Progenitor cell of endocrine pancreas (in vitro differentiated cells): Measurements from ENCODE around the gene TRIM25. TPM values are rescaled to one million over a fixed set of nuclear protein-coding genes. Genes with fewer than 3 reads are reported as not detected.

ENCODE experiments used
- DNase-seq: peaks from one replicate; pipeline ENCODE4 v3.0.0; 2021; ENCODE audit warnings: low spot score; ENCODE audit not compliant: unreplicated experiment
- H3K27ac Mint-ChIP-seq: 2 replicates; pipeline ENCODE4 v1.8.0; 2021; ENCODE audit warnings: mild to moderate bottlenecking, moderate library complexity, mixed read lengths
- H3K27me3 Mint-ChIP-seq: 2 replicates; pipeline ENCODE4 v1.8.0; 2021; ENCODE audit warnings: mixed read lengths
- H3K36me3 Mint-ChIP-seq: 2 replicates; pipeline ENCODE4 v1.8.0; 2022; ENCODE audit warnings: mixed read lengths; ENCODE audit not compliant: insufficient read depth
- H3K4me1 Mint-ChIP-seq: 2 replicates; pipeline ENCODE4 v1.8.0; 2021; ENCODE audit warnings: low read depth, mixed read lengths
- H3K4me3 Mint-ChIP-seq: 2 replicates; pipeline ENCODE4 v1.8.0; 2021; ENCODE audit warnings: low read depth, mild to moderate bottlenecking, moderate library complexity, mixed read lengths
- H3K9me3 Mint-ChIP-seq: 2 replicates; pipeline ENCODE4 v1.8.0; 2021; ENCODE audit warnings: low read depth, mixed read lengths
- CTCF ChIP-seq: fragments of 200-600 bp; sonication (generic); IDR thresholded peaks from one replicate; pipeline ENCODE4 v1.5.0; 2021; ENCODE audit warnings: antibody characterized with exemption, mild to moderate bottlenecking; ENCODE audit not compliant: unreplicated experiment
- total RNA-seq: library from RNA; stranded (reverse); gene quantifications from 2 replicates; pipeline ENCODE4 v1.2.1, GENCODE V29; 2021

Gene TRIM25
- total RNA-seq, 1 donor from 2014 or later = 29.9 TPM

GRCh38 chr17:56866076-56866475 lies 47.8 kb downstream of the TRIM25 start:
- no peaks in the 10 kb centered on the region for H3K36me3 Mint-ChIP-seq
- no peak overlapping the region for H3K27ac Mint-ChIP-seq
- DNase-seq = no peak
- H3K4me3 Mint-ChIP-seq = no peak overlapping the region
- no peaks in the 10 kb centered on the region for H3K27me3 Mint-ChIP-seq
- peaks cover 2% of the 10 kb centered on the region for H3K4me1 Mint-ChIP-seq
- no peak for TF ChIP-seq CTCF
- H3K9me3 Mint-ChIP-seq = no peaks in the 10 kb centered on the region

- Mint-ChIP-seq H3K9me3 (no peaks in the 10 kb centered on the region), H3K27ac (no peak overlapping the region), H3K4me3 (no peak overlapping the region), H3K27me3 (no peaks in the 10 kb centered on the region), H3K36me3 (no peaks in the 10 kb centered on the region), H3K4me1 (peaks cover 2% of the 10 kb centered on the region)
- no peak for DNase-seq
- TF ChIP-seq CTCF = no peak
Measured at GRCh38 chr17:56863974-56864373, 49.9 kb downstream of the TRIM25 start.

GRCh38 chr17:56861899-56862298 lies 52.0 kb downstream of the TRIM25 start:
- H3K4me3 Mint-ChIP-seq = no peak overlapping the region
- no peak overlapping the region for H3K27ac Mint-ChIP-seq
- no peak for TF ChIP-seq CTCF
- H3K9me3 Mint-ChIP-seq = no peaks in the 10 kb centered on the region
- no peaks in the 10 kb centered on the region for H3K27me3 Mint-ChIP-seq
- H3K36me3 Mint-ChIP-seq = peaks cover 2% of the 10 kb centered on the region
- H3K4me1 Mint-ChIP-seq = peaks cover 2% of the 10 kb centered on the region
- no peak for DNase-seq

GRCh38 chr17:56851008-56851407 lies 62.8 kb downstream of the TRIM25 start:
- no peak for DNase-seq
- H3K4me3 Mint-ChIP-seq = no peak overlapping the region
- H3K27me3 Mint-ChIP-seq = no peaks in the 10 kb centered on the region
- no peak overlapping the region for H3K27ac Mint-ChIP-seq
- no peaks in the 10 kb centered on the region for H3K4me1 Mint-ChIP-seq
- TF ChIP-seq CTCF = no peak
- H3K9me3 Mint-ChIP-seq = no peaks in the 10 kb centered on the region
- H3K36me3 Mint-ChIP-seq = no peaks in the 10 kb centered on the region

GRCh38 chr17:56850591-56850990 lies 63.3 kb downstream of the TRIM25 start:
- H3K4me3 Mint-ChIP-seq = no peak overlapping the region
- TF ChIP-seq CTCF = no peak
- peak overlapping the region; percentile 2 for H3K27ac Mint-ChIP-seq
- no peaks in the 10 kb centered on the region for H3K9me3 Mint-ChIP-seq
- no peaks in the 10 kb centered on the region for H3K4me1 Mint-ChIP-seq
- no peaks in the 10 kb centered on the region for H3K36me3 Mint-ChIP-seq
- DNase-seq = no peak
- H3K27me3 Mint-ChIP-seq = no peaks in the 10 kb centered on the region

- Mint-ChIP-seq H3K27ac (no peak overlapping the region), H3K27me3 (no peaks in the 10 kb centered on the region), H3K4me1 (no peaks in the 10 kb centered on the region), H3K9me3 (no peaks in the 10 kb centered on the region), H3K4me3 (no peak overlapping the region), H3K36me3 (no peaks in the 10 kb centered on the region)
- TF ChIP-seq CTCF = no peak
- no peak for DNase-seq
Measured at GRCh38 chr17:56849131-56849530, 64.7 kb downstream of the TRIM25 start.
